ENCODE results near the gene NMS. TPM values are rescaled to one million over a fixed set of nuclear protein-coding genes. Genes with fewer than 3 reads are reported as not detected.

Gene NMS
- total RNA-seq, 1 experiment from 2014 or later: not detected

GRCh38 chr2:100526868-100527267 is 56.6 kb downstream of the NMS start:
- no peaks in the 10 kb centered on the region for H3K27me3 ChIP-seq (ENCODE audit: low read length)
- H4K20me1 ChIP-seq (ENCODE audit: insufficient read depth, low read depth, low read length): no peaks in the 10 kb centered on the region
- H3K4me1 ChIP-seq (ENCODE audit: low read length): no peaks in the 10 kb centered on the region
- no peaks in the 10 kb centered on the region for H3K36me3 ChIP-seq (ENCODE audit: insufficient read depth, low read length)
- H3K4me2 ChIP-seq (ENCODE audit: low read depth, low read length, poor library complexity, severe bottlenecking): no peak overlapping the region
- no peak for DNase-seq
- no peak overlapping the region for H3K4me3 ChIP-seq (ENCODE audit: low read length)
- no peak overlapping the region for H2AFZ ChIP-seq (ENCODE audit: low read length)
- H3K79me2 ChIP-seq (ENCODE audit: low read length): no peaks in the 10 kb centered on the region
- H3K9me3 ChIP-seq (ENCODE audit: low read length): no peaks in the 10 kb centered on the region
- no peak overlapping the region for H3K27ac ChIP-seq (ENCODE audit: low read length)
- no peaks in the 10 kb centered on the region for H3K9me2 ChIP-seq (replicated peaks; ENCODE audit: insufficient read depth, low read length)
- no peak overlapping the region for H3K9ac ChIP-seq (ENCODE audit: low read length)

- H3K27me3 ChIP-seq (ENCODE audit: low read length): no peaks in the 10 kb centered on the region
- no peak for DNase-seq
- H3K9me2 ChIP-seq (replicated peaks; ENCODE audit: insufficient read depth, low read length): no peaks in the 10 kb centered on the region
- H3K4me1 ChIP-seq (ENCODE audit: low read length): no peaks in the 10 kb centered on the region
- no peak overlapping the region for H3K9ac ChIP-seq (ENCODE audit: low read length)
- no peaks in the 10 kb centered on the region for H3K79me2 ChIP-seq (ENCODE audit: low read length)
- H3K36me3 ChIP-seq (ENCODE audit: insufficient read depth, low read length): no peaks in the 10 kb centered on the region
- H3K4me3 ChIP-seq (ENCODE audit: low read length): no peak overlapping the region
- no peak overlapping the region for H3K4me2 ChIP-seq (ENCODE audit: low read depth, low read length, poor library complexity, severe bottlenecking)
- H2AFZ ChIP-seq (ENCODE audit: low read length): no peak overlapping the region
- H4K20me1 ChIP-seq (ENCODE audit: insufficient read depth, low read depth, low read length): no peaks in the 10 kb centered on the region
- H3K27ac ChIP-seq (ENCODE audit: low read length): no peak overlapping the region
- H3K9me3 ChIP-seq (ENCODE audit: low read length): no peaks in the 10 kb centered on the region
These were observed 57.2 kb downstream of the NMS start for GRCh38 chr2:100527440-100528015.

- no peaks in the 10 kb centered on the region for H3K79me2 ChIP-seq (ENCODE audit: low read length)
- H3K9me3 ChIP-seq (ENCODE audit: low read length): no peaks in the 10 kb centered on the region
- DNase-seq: no peak
These were observed 58.9 kb downstream of the NMS start for GRCh38 chr2:100529176-100529575.

GRCh38 chr2:100529900-100530299 is 59.6 kb downstream of the NMS start:
- Histone ChIP-seq H3K27ac (ENCODE audit: low read length) (no peak overlapping the region), H3K27me3 (ENCODE audit: low read length) (no peaks in the 10 kb centered on the region)
- DNase-seq: no peak

More at GRCh38 chr2:100529176-100529575, 58.9 kb downstream of the NMS start:
- Histone ChIP-seq H2AFZ (ENCODE audit: low read length) (no peak overlapping the region), H3K4me3 (ENCODE audit: low read length) (no peak overlapping the region), H3K4me2 (ENCODE audit: low read depth, low read length, poor library complexity, severe bottlenecking) (no peak overlapping the region), H3K27me3 (ENCODE audit: low read length) (no peaks in the 10 kb centered on the region), H3K9me2 (replicated peaks; ENCODE audit: insufficient read depth, low read length) (no peaks in the 10 kb centered on the region), H3K36me3 (ENCODE audit: insufficient read depth, low read length) (no peaks in the 10 kb centered on the region), H4K20me1 (ENCODE audit: insufficient read depth, low read depth, low read length) (no peaks in the 10 kb centered on the region), H3K4me1 (ENCODE audit: low read length) (no peaks in the 10 kb centered on the region), H3K27ac (ENCODE audit: low read length) (no peak overlapping the region), H3K9ac (ENCODE audit: low read length) (no peak overlapping the region)

More at GRCh38 chr2:100529900-100530299, 59.6 kb downstream of the NMS start:
- H3K4me1 ChIP-seq (ENCODE audit: low read length): no peaks in the 10 kb centered on the region
- H2AFZ ChIP-seq (ENCODE audit: low read length): no peak overlapping the region
- H3K9me3 ChIP-seq (ENCODE audit: low read length): no peaks in the 10 kb centered on the region
- no peaks in the 10 kb centered on the region for H4K20me1 ChIP-seq (ENCODE audit: insufficient read depth, low read depth, low read length)
- no peaks in the 10 kb centered on the region for H3K9me2 ChIP-seq (replicated peaks; ENCODE audit: insufficient read depth, low read length)
- no peak overlapping the region for H3K4me3 ChIP-seq (ENCODE audit: low read length)
- no peaks in the 10 kb centered on the region for H3K79me2 ChIP-seq (ENCODE audit: low read length)
- no peak overlapping the region for H3K9ac ChIP-seq (ENCODE audit: low read length)
- no peaks in the 10 kb centered on the region for H3K36me3 ChIP-seq (ENCODE audit: insufficient read depth, low read length)
- H3K4me2 ChIP-seq (ENCODE audit: low read depth, low read length, poor library complexity, severe bottlenecking): no peak overlapping the region

Other genes with a start within 250 kb of the NMS start
- not detected in 2 replicates for gene LONRF2, start 148.0 kb upstream of the NMS start, total RNA-seq (2014; rRNA removed; shearing (Covaris generic); ENCODE audit: low replicate concordance)
- 22.6 and 28.7 TPM in 2 replicates for gene CHST10, start 52.8 kb upstream of the NMS start, total RNA-seq (2014; rRNA removed; shearing (Covaris generic); ENCODE audit: low replicate concordance)
- gene PDCL3, start 92.5 kb downstream of the NMS start, total RNA-seq (2014; rRNA removed; shearing (Covaris generic); ENCODE audit: low replicate concordance): 9.8 and 16.2 TPM in 2 replicates

Measured in Karpas-422 (cell line).